Esophagus muscularis mucosa (tissue), 3 donors: Measurements from ENCODE around the gene LETM1.

ENCODE experiments used
- CTCF ChIP-seq, 3 experiments: fragments of 200-600 bp in 2 of 3; fragments of 450-650 bp in 1 of 3; sonication (generic) in 2 of 3; IDR thresholded peaks; one replicate each; pipeline ENCODE4 v1.5.1; 2017 to 2019; ENCODE audit warnings: antibody characterized with exemption in 3 of 3, mild to moderate bottlenecking in 2 of 3, moderate library complexity in 1 of 3
- POLR2AphosphoS5 ChIP-seq, 2 donors: sonication (generic); formaldehyde crosslinking; IDR thresholded peaks; one replicate each; pipeline ENCODE4 v1.6.1; 2017; ENCODE audit warnings: antibody characterized with exemption in 2 of 2

- TF ChIP-seq CTCF (IDR thresholded peaks at IDR 0.05) (no peak), POLR2AphosphoS5 (IDR thresholded peaks at IDR 0.05) (no peak)
Measured at GRCh38 chr4:1890979-1891570, 35.1 kb upstream of the LETM1 start.
